Activated naive CD4-positive, alpha-beta T cell treated with anti-CD3 and anti-CD28 coated beads for 36 hours (primary cell): ENCODE measurements around the gene ZBTB14. TPM values are rescaled to one million over a fixed set of nuclear protein-coding genes. Genes with fewer than 3 reads are reported as not detected.

Experiments used
- CTCF ChIA-PET: fragments of 350-600 bp; sonication (Branson Sonifier 250); formaldehyde crosslinking; loops from one replicate; lab custom pipeline; 2021; ENCODE audit warnings: antibody characterized with exemption; lab: Charles Lee
- DNase-seq: peaks from one replicate; pipeline ENCODE4 v3.0.0-alpha.2; 2020
- H3K27ac Mint-ChIP-seq: one replicate; pipeline ENCODE4 v1.8.0; 2021; ENCODE audit warnings: mild to moderate bottlenecking, mixed read lengths
- H3K27me3 Mint-ChIP-seq: one replicate; pipeline ENCODE4 v1.8.0; 2021; ENCODE audit warnings: low read depth, mixed read lengths
- H3K36me3 Mint-ChIP-seq: one replicate; pipeline ENCODE4 v1.8.0; 2021; ENCODE audit warnings: low read depth, mixed read lengths
- H3K4me1 Mint-ChIP-seq: one replicate; pipeline ENCODE4 v1.8.0; 2021; ENCODE audit warnings: low read depth, mixed read lengths
- H3K4me3 Mint-ChIP-seq: one replicate; pipeline ENCODE4 v1.8.0; 2021; ENCODE audit warnings: mild to moderate bottlenecking, moderate library complexity, mixed read lengths
- H3K9me3 Mint-ChIP-seq: one replicate; pipeline ENCODE4 v1.8.0; 2021; ENCODE audit warnings: mixed read lengths
- intact Hi-C: fragments of 100-400 bp; cut with micrococcal nuclease; formaldehyde crosslinking; loops from one replicate; pipeline ENCODE4 v1.15.1; 2023
- total RNA-seq, 2 experiments: library from RNA; stranded (reverse); gene quantifications; one replicate each; pipeline ENCODE4 v1.2.3, GENCODE V29; 2021

ZBTB14 gene
- total RNA-seq, result 10 to 100 TPM; 21.0 to 22.0 TPM

GRCh38 chr18:5295231-5295920 lies at the start of gene ZBTB14:
ZBTB14 (minus strand) TSS chr18:5295726; CDS start chr18:5293246, 2,480 bp downstream.
- Mint-ChIP-seq H3K27ac (peak within 1 kb of the TSS; percentile 94), H3K36me3 (peaks cover 25% of the 10 kb centered on the region), H3K4me1 (peaks cover 25% of the 10 kb centered on the region), H3K4me3 (peak within 1 kb of the TSS; percentile 93), H3K9me3 (no peaks in the 10 kb centered on the region), H3K27me3 (no peaks in the 10 kb centered on the region)
- CTCF ChIA-PET, result interaction anchor here (1.5 to 2.6 kb wide), 2 partner anchors 58 kb away, joined by 10 read pairs; no protein-coding TSS in a partner anchor
- DNase-seq, result peak; percentile 71
- intact Hi-C loops, result loop anchor here (5.0 to 10.0 kb wide), 3 partner anchors 223 to 339 kb away; partner anchors contain the start of gene EPB41L3

GRCh38 chr18:5339202-5339834 lies 43.8 kb upstream of the ZBTB14 start:
- intact Hi-C loops, result no loop called here
- Mint-ChIP-seq H3K27ac (no peak overlapping the region), H3K36me3 (peaks cover 2% of the 10 kb centered on the region), H3K27me3 (peaks cover 3% of the 10 kb centered on the region), H3K9me3 (no peaks in the 10 kb centered on the region), H3K4me1 (no peaks in the 10 kb centered on the region), H3K4me3 (no peak overlapping the region)
- CTCF ChIA-PET, result no interaction called here
- DNase-seq, result no peak

- CTCF ChIA-PET, result no interaction called here
- H3K4me3 Mint-ChIP-seq, result no peak overlapping the region
- no peak overlapping the region for H3K27ac Mint-ChIP-seq
- intact Hi-C loops, result no loop called here
- no peak for DNase-seq
- H3K36me3 Mint-ChIP-seq, result no peaks in the 10 kb centered on the region
- no peaks in the 10 kb centered on the region for H3K27me3 Mint-ChIP-seq
- H3K4me1 Mint-ChIP-seq, result no peaks in the 10 kb centered on the region
- H3K9me3 Mint-ChIP-seq, result peaks cover 3% of the 10 kb centered on the region
Measured at GRCh38 chr18:5334456-5335075, 39.0 kb upstream of the ZBTB14 start.

GRCh38 chr18:5318061-5318700 lies 22.7 kb upstream of the ZBTB14 start:
- intact Hi-C loops, result no loop called here

GRCh38 chr18:5317186-5317585 lies 21.7 kb upstream of the ZBTB14 start:
- Mint-ChIP-seq H3K4me3 (no peak overlapping the region), H3K36me3 (peaks cover 21% of the 10 kb centered on the region), H3K27ac (no peak overlapping the region), H3K4me1 (no peaks in the 10 kb centered on the region), H3K9me3 (no peaks in the 10 kb centered on the region), H3K27me3 (no peaks in the 10 kb centered on the region)
- CTCF ChIA-PET, result no interaction called here
- intact Hi-C loops, result no loop called here
- DNase-seq, result no peak

More at GRCh38 chr18:5318061-5318700, 22.7 kb upstream of the ZBTB14 start:
- CTCF ChIA-PET, result no interaction called here
- H3K36me3 Mint-ChIP-seq, result peaks cover 26% of the 10 kb centered on the region
- H3K4me1 Mint-ChIP-seq, result no peaks in the 10 kb centered on the region
- no peaks in the 10 kb centered on the region for H3K9me3 Mint-ChIP-seq
- H3K4me3 Mint-ChIP-seq, result no peak overlapping the region
- no peak for DNase-seq
- H3K27me3 Mint-ChIP-seq, result no peaks in the 10 kb centered on the region
- H3K27ac Mint-ChIP-seq, result no peak overlapping the region

- peaks cover 15% of the 10 kb centered on the region for H3K36me3 Mint-ChIP-seq
- no peak overlapping the region for H3K4me3 Mint-ChIP-seq
- intact Hi-C loops, result no loop called here
- H3K9me3 Mint-ChIP-seq, result no peaks in the 10 kb centered on the region
- H3K4me1 Mint-ChIP-seq, result peaks cover 7% of the 10 kb centered on the region
- no peak for DNase-seq
- no peaks in the 10 kb centered on the region for H3K27me3 Mint-ChIP-seq
- CTCF ChIA-PET, result no interaction called here
- no peak overlapping the region for H3K27ac Mint-ChIP-seq
Measured at GRCh38 chr18:5315838-5316237, 20.3 kb upstream of the ZBTB14 start.

GRCh38 chr18:5311301-5311989 lies 15.9 kb upstream of the ZBTB14 start:
- CTCF ChIA-PET, result no interaction called here
- no peak overlapping the region for H3K4me3 Mint-ChIP-seq
- H3K27me3 Mint-ChIP-seq, result no peaks in the 10 kb centered on the region
- intact Hi-C loops, result no loop called here
- H3K9me3 Mint-ChIP-seq, result no peaks in the 10 kb centered on the region
- no peaks in the 10 kb centered on the region for H3K36me3 Mint-ChIP-seq
- no peak for DNase-seq
- H3K4me1 Mint-ChIP-seq, result peaks cover 22% of the 10 kb centered on the region
- no peak overlapping the region for H3K27ac Mint-ChIP-seq

- intact Hi-C loops, result loop anchor here (1.0 kb wide), 2 partner anchors 14 to 73 kb away; no protein-coding TSS in a partner anchor
- Mint-ChIP-seq H3K27me3 (no peaks in the 10 kb centered on the region), H3K4me1 (peaks cover 22% of the 10 kb centered on the region), H3K27ac (peak overlapping the region; percentile 56), H3K36me3 (no peaks in the 10 kb centered on the region), H3K9me3 (no peaks in the 10 kb centered on the region), H3K4me3 (peak overlapping the region; percentile 73)
- DNase-seq, result peak; percentile 64
- CTCF ChIA-PET, result no interaction called here
Measured at GRCh38 chr18:5309888-5310470, 14.5 kb upstream of the ZBTB14 start.

- intact Hi-C loops, result no loop called here
- CTCF ChIA-PET, result interaction anchor here (0.5 to 2.0 kb wide), 2 partner anchors 12 to 231 kb away, joined by 3 to 4 read pairs; no protein-coding TSS in a partner anchor
- no peaks in the 10 kb centered on the region for H3K9me3 Mint-ChIP-seq
- peaks cover 4% of the 10 kb centered on the region for H3K27me3 Mint-ChIP-seq
- H3K4me3 Mint-ChIP-seq, result no peak overlapping the region
- H3K4me1 Mint-ChIP-seq, result peaks cover 15% of the 10 kb centered on the region
- no peak for DNase-seq
- H3K36me3 Mint-ChIP-seq, result no peaks in the 10 kb centered on the region
- H3K27ac Mint-ChIP-seq, result no peak overlapping the region
Measured at GRCh38 chr18:5305835-5306234, 10.3 kb upstream of the ZBTB14 start.

- Mint-ChIP-seq H3K27ac (no peak overlapping the region), H3K9me3 (no peaks in the 10 kb centered on the region), H3K4me3 (no peak overlapping the region), H3K36me3 (no peaks in the 10 kb centered on the region), H3K27me3 (peaks cover 4% of the 10 kb centered on the region), H3K4me1 (peaks cover 3% of the 10 kb centered on the region)
- CTCF ChIA-PET, result interaction anchor here (0.6 to 2.0 kb wide), 2 partner anchors 11 to 1622 kb away, joined by 4 read pairs; no protein-coding TSS in a partner anchor
- DNase-seq, result no peak
- intact Hi-C loops, result no loop called here
Measured at GRCh38 chr18:5304232-5304631, 8.7 kb upstream of the ZBTB14 start.

GRCh38 chr18:5303636-5304035 lies 8.1 kb upstream of the ZBTB14 start:
- CTCF ChIA-PET, result no interaction called here
- no peaks in the 10 kb centered on the region for H3K36me3 Mint-ChIP-seq
- H3K4me1 Mint-ChIP-seq, result no peaks in the 10 kb centered on the region
- H3K27ac Mint-ChIP-seq, result no peak overlapping the region
- H3K9me3 Mint-ChIP-seq, result no peaks in the 10 kb centered on the region
- no peak for DNase-seq
- peaks cover 4% of the 10 kb centered on the region for H3K27me3 Mint-ChIP-seq
- H3K4me3 Mint-ChIP-seq, result no peak overlapping the region
- intact Hi-C loops, result no loop called here
